MM.1S (cell line): Measurements from ENCODE around the gene KCNJ2.

Source experiments
- EZH2 ChIP-seq: fragments of 300-600 bp; sonication (generic); optimal IDR thresholded peaks from 2 replicates; pipeline ENCODE3; 2017; ENCODE audit warnings: low read depth, mild to moderate bottlenecking, antibody characterized with exemption, low read length, mixed read lengths
- TF ChIP-seq, protein P1 (sequence below): fragments of 300-600 bp; sonication (generic); IDR thresholded peaks from 2 replicates; pipeline ENCODE4 v1.5.1; 2016; ENCODE audit warnings: antibody characterized with exemption, low read length, mixed read lengths

DNA sequence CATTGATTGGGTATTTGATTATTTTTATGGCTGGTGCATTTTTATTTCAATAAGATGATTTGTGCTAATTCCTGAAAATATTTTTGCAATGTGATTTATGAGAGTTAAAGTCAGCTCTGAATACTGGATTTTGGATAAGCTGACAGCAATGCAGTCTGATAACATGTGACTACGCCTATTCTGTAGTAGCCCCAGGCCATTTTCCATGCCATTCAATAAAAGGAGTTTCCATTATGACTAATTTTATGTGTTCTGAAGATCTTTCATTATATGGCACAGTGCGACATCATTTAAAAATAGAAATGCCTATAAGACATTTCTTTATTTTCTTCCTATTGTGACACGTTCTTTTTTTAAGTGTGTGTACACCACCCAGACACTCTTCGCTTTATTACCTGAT, 46.3 kb downstream of the KCNJ2 start:
- no peak for TF ChIP-seq EZH2
- TF ChIP-seq, protein P1, sequence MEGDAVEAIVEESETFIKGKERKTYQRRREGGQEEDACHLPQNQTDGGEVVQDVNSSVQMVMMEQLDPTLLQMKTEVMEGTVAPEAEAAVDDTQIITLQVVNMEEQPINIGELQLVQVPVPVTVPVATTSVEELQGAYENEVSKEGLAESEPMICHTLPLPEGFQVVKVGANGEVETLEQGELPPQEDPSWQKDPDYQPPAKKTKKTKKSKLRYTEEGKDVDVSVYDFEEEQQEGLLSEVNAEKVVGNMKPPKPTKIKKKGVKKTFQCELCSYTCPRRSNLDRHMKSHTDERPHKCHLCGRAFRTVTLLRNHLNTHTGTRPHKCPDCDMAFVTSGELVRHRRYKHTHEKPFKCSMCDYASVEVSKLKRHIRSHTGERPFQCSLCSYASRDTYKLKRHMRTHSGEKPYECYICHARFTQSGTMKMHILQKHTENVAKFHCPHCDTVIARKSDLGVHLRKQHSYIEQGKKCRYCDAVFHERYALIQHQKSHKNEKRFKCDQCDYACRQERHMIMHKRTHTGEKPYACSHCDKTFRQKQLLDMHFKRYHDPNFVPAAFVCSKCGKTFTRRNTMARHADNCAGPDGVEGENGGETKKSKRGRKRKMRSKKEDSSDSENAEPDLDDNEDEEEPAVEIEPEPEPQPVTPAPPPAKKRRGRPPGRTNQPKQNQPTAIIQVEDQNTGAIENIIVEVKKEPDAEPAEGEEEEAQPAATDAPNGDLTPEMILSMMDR, result no peak
